ENCODE results near the gene WNT5A.

WNT5A gene

DNA sequence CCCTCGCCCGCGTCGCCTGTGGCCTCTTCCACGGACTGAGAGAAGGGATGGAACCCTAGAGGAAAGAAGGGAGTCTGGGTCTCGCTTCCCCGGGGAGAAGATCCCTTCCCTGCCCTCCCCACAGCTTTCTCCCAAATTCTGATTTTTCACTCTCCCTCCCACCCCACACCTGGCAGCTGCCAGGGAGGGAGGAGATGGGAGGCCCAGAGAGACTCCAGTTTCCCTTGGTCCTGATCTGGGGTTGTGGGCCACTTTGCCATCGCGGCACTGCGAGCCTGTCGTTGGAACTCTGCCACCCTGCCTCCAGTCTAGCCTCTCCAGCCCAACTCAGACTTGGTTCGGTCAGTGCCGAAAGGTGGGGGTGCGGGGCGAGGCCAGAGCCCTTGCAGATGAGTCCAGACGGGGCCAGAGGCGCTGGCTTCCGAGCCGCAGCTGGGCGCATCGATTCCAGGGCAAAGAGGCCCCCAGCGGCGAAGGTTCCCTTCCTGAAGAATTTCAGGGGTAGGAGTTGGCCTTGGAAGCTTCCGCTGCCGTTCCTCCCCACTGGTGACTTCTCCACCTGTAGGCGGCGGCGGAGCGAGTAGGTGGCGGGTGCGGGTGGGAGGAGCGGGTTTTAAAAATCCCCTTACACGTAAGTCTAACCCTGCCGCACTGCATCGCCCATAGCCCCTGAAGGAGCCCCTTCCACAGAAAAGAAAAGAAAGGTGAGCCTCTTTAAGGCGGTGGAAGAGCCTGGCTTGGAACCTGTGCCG lies 5.2 kb downstream of the WNT5A start:
- DNase-seq (ENCODE audit: low read depth in 2 of 2): no peak

DNA sequence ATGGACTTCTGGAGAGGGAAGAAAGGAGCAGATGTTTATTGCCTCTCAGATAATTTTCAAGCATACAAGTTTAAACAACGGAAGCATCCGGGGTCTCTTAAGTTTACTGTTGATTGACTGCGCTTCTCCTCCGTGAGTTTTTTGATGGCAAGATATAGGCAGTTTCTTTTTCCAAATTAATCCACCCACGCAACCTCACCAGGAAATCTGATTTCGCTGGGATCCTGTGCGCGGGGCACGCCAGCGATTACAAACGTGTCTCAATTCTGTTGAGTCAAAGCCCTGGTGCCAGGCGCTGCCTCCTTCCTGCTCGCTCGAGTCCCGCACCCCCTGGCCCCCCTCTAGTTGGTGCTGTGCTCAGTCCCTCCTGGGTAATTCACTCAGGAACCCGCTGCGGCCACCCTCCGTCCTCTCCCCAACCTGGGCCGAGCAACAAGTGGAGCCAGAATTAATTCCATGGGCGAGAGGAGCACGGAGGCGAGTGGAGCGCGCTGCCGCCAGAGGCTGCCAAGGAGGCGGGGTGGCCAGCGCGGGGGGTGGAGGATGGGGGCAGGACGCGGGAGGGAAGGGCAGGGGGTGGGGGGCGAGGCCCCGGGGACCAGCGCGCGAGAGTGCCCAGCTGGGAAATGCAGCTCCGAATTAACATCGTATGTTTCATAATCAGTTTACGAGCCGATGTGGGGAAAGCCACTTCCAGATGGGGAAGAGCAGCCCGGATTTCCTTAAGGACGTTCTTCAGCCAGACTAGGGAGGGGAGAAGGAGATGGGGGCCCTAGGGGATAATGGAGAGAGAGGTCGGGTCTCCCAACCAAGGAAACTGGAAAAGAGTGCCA lies 6.0 kb downstream of the WNT5A start:
- no peak for DNase-seq (ENCODE audit: low read depth in 2 of 2)

- DNase-seq (ENCODE audit: low read depth in 2 of 2): no peak
These were observed 9.5 kb downstream of the WNT5A start for GRCh38 chr3:55477306-55478303.

DNA sequence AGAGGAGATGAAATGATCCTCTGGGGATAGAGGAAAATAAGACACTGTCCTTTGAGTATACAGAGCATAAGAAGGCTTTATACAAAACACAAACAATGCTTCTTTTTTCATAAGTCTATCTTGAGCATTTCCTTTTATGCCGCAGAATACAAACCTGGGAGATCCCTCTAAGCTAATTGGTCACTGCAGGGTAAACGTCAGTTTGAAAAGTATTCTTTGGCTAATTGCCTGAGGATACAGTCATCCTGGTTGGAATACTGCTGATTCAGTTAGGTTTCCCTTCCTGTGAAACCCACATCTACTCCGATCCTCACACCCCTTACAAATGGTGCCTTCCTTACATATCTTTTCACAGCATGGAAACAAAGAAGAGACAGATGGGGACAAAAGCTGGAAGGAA lies 10.6 kb downstream of the WNT5A start:
- DNase-seq (ENCODE audit: low read depth in 2 of 2): no peak

DNA sequence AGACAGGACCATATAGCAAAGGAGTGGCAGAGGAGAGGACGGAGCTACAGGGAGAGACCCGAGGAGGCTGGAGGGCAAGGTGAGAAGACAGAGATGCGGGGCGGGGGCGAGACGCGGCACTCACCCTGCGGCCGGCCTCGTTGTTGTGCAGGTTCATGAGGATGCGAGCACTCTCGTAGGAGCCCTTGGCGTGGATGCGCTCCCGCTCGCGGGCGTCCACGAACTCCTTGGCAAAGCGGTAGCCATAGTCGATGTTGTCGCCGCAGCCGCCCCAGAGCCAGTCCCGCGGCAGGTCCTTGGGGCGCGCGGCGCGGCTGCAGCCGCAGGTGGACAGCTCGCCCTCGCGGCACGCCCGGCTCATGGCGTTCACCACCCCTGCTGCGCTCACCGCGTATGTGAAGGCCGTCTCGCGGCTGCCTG lies 12.9 kb downstream of the WNT5A start:
- DNase-seq (ENCODE audit: low read depth in 2 of 2): no peak

DNA sequence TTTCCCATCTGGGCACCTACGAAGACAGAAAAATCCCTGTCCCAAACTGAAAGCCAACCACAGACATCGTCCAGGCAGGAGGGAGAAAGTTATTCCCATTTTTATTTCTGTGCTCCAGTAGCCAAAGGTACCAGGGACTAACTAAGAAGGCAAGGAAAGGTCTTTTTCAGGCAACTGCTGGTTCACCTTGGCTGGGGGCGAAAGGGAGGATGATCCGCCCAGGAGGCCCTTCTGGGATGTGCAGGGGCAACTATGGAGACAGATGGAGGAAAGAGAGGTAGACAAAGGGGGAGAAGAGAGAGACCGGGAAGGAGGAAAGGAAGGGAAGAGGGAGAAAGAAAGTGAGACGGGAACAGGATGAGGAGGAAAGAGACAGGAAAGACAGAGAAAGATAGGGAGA lies 13.3 kb downstream of the WNT5A start:
- DNase-seq (ENCODE audit: low read depth in 2 of 2): no peak

- no peak for DNase-seq (ENCODE audit: low read depth in 2 of 2)
These were observed 15.4 kb downstream of the WNT5A start for GRCh38 chr3:55471522-55472280.

DNA sequence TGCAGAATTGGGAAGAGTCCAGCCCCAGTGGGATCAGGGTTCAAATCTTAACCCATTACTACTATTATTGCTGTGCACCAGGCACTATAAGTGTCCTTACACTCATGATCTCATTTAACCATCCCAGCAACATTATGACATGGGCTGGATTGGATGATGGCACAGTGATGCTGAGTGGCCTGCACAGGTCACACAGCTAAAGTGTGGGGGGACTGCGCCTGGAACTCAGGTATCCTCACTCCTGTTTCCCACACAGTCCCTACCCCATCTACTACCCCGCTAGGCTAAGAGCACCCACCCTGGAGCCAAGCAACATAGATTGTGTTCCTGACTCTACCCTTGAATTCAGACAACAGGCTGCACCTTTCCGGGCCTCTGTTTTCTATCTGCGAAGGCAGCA lies 16.0 kb downstream of the WNT5A start:
- no peak for DNase-seq (ENCODE audit: low read depth in 2 of 2)

DNA sequence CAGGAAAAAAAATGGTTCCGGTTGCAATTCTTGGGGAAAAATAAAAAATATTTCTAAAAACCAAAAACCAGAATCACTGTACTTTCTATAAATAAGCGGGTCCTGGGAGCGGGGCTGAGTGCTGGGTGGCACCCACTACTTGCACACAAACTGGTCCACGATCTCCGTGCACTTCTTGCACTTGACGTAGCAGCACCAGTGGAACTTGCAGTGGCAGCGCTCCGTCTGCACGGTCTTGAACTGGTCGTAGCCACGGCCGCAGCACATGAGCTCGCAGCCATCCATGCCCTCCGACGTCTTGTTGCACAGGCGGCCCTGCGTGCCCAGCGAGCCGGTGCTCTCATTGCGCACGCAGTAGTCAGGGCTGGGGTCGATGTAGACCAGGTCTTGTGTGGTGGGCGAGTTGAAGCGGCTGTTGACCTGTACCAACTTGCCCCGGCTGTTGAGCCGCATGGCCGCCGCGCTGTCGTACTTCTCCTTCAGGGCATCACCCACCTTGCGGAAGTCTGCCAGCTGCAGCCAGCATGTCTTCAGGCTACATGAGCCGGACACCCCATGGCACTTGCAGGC lies 17.1 kb downstream of the WNT5A start:
- no peak for DNase-seq (ENCODE audit: low read depth in 2 of 2)

GRCh38 chr3:55468251-55468650 lies 18.9 kb downstream of the WNT5A start:
- DNase-seq (ENCODE audit: low read depth in 2 of 2): no peak

DNA sequence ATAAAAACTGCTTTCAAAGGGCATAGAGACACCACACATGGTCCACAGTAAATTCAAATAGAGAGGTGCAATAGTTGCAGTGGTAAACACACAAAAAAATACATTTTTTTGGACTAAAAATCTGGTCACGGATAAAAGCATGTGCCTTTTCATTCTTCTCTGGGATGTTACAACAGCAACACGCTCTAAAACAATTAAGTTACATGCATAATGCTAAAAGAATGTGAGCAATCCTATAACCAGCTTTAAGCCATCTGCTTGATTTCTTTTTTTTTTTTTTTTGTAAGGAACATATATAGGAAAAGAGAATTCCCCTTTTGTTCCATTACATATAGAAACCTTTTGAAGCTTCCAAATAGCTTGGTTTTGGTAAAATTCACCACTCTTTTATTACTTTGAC lies 20.0 kb downstream of the WNT5A start:
- DNase-seq (ENCODE audit: low read depth in 2 of 2): no peak

- DNase-seq (ENCODE audit: low read depth in 2 of 2): no peak
These were observed 20.6 kb downstream of the WNT5A start for GRCh38 chr3:55466526-55466925.

GRCh38 chr3:55461896-55462295 lies 25.2 kb downstream of the WNT5A start:
- DNase-seq (ENCODE audit: low read depth in 2 of 2): no peak

- no peak for DNase-seq (ENCODE audit: low read depth in 2 of 2)
These were observed 27.3 kb downstream of the WNT5A start for GRCh38 chr3:55459838-55460237.

GRCh38 chr3:55458181-55458790 lies 28.8 kb downstream of the WNT5A start:
- DNase-seq (ENCODE audit: low read depth in 2 of 2): no peak

- no peak for DNase-seq (ENCODE audit: low read depth in 2 of 2)
These were observed 31.2 kb downstream of the WNT5A start for GRCh38 chr3:55455915-55456314.

DNA sequence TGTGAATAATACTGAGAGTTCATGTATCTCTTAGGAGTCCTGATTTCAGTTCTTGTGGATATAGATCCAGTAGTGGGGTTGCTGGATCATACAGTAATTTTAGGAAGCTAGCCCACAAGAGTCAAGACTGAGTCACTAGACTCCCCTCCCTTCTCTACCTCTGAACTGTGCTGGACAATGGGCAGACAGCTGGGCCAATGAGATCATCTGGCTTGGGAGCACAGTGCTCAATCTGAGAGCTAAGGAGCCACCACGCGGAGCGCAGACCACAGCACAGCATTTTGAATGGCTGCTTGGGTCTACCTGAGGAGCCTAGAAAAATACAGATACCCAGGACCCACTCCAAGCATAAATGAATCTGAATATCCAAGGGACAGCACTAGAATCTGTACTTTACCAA lies 32.5 kb downstream of the WNT5A start:
- DNase-seq (ENCODE audit: low read depth in 2 of 2): no peak

DNA sequence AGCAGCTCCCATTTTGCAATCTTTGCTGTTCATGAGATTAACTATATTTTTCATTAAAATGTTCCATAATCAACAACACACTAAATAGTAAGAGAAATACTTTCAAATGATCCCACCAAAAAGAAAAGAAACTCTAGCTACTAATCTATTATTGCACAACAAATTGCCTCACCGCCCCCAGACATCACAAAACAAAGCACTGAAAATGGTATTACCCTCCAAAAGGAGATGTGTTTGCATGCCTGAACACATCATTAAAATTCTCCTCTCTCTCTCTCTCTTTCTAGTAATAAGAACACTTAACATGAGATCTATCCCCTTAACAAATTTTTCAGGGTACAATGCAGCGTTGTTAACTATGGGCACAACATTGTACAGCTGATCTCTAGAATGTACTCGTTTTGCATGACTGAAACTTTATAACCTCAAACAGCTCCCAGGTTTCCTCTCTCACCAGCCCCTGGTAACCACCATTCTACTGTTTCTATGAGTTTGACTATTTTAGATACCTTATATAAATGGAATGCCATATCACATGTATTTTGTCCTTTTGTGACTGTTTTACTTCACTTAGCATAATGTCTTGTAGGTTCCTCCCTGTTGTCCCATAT lies 33.1 kb downstream of the WNT5A start:
- no peak for DNase-seq (ENCODE audit: low read depth in 2 of 2)

- no peak for DNase-seq (ENCODE audit: low read depth in 2 of 2)
These were observed 34.2 kb downstream of the WNT5A start for GRCh38 chr3:55452886-55453285.

DNA sequence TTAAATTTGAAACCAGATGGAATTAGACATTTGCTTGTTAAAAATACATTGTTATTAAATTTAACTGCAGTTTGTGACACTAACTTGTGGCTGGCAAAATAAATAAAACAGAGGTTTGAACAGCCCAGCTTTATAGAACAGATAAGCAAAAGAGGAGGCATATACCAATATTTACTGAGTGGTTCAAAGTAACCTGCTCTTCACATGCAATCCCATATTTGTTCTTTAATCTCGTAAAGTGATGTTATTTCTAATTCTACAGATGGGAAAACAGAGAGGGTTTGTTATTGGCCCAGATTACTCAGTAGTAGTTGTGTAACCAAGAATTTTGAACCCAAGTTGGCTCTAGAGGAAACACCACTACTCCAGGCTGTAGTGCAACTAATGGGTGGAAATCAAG lies 37.6 kb downstream of the WNT5A start:
- no peak for DNase-seq (ENCODE audit: low read depth in 2 of 2)
